DMS53 (cell line): ENCODE measurements around the gene DGKK.

Experiments used
- DNase-seq: peaks from one replicate; lab custom pipeline; 2025; lab: John Stamatoyannopoulos, UW

Gene DGKK

DNA sequence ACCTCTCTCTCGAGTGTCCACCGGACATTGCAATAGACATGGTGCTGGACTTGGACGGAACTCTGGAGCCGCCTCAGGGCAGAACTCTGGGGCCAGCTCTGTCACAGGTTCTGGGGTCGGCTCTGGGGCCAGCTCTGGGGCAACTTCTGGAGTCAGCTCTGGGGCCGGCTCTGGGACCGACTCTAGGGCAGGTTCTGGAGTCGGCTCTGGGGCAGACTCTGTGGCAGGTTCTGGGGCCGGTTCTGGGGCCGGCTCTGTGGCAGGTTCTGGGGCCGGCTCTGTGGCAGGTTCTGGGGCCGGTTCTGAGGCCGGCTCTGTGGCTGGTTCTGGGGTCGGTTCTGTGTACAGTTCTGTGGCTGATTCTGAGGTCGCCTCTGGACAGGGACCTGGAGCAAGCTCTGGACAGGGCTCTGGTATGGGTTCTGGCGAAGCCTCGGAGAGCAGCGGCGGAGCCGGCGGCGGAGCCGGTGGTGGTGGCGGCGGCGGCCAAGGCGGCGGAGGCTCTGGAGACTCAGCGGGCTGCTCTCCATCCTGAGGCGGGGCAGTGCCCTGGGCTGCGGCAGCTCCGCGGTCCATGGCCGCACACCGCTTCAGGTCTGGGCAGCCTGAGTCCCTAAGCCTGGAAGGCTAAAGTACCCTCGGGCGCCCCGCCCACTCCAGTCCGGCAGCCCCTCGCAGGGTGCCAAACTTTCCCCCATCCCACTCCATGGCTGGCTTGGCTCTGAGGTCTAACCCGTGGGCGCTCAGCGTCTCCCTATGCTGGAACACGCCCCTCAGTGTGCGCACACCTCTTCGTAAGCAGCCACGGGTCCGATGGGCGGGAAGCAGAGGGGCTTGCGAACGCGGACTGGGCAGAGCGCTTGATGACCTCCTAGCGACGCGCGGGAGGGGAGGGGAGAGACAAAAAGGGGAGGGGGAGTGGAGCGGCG is at the start of gene DGKK:
DGKK (minus strand) TSS at position 723 of the 929 bp plus-strand sequence; CDS start at position 576, 147 bp downstream.
- peak; percentile 63 for DNase-seq

GRCh38 chrX:50514811-50515210 is 44.2 kb upstream of the DGKK start:
- DNase-seq = no peak

DNA sequence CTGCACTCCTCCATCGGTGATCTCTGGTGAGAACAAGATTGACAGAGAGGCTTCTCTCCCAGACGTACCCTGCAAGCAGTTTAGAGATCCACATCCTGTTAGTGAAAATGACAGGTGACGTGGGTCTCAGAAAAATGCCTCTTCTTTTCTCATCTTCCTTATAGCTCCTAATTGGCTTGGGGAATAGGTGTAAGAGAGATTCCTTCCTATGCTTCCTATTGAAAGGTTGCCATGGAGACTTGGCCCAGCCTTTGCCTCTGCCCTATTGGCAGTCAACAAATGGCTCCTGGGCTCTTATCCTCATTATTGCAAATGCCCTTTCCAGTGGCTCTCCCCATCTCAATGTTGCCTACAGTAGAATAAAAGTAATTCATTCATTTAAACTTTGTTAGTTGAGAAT is 26.5 kb upstream of the DGKK start:
- no peak for DNase-seq

DNA sequence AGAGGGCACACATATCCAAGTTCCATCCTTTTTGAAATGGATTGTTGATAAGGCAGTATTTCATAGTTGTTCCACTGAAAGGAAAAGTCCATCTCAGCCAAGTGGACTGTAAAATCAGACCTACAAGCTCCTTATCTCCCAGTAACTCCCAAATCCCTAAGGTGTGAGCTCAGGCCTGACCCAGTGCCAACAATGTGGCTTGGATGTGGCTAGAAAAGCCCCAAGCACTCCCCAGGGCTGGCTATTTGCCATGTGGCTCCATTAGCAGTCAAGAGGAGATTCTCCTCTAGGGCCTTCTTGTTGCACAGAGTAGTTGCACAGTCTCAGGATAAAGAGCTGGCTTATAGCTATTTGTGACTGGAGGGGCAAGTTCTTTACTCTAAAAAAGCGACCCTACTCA is 25.0 kb upstream of the DGKK start:
- no peak for DNase-seq

DNA sequence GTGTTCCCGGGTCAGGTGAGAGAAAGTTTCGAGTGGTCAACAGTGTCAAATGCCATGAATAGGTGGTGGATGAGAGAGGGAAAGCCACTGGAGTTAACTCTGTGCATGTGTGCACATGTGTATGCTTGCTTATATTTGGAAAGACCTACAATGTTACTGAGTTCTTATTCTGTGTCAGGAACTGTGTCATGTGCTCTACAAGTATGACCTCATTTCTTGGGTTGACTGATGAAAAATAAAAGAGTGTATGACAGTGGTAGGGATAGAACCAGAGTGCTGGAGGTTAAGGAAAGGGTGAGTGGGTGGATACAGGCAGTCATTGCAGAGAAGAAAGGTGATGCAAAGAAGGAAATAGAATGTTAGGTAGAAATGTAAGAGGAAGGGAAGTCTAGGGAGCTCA is 22.1 kb upstream of the DGKK start:
- no peak for DNase-seq

- no peak for DNase-seq
Observed at GRCh38 chrX:50484662-50485061, 14.0 kb upstream of the DGKK start.

GRCh38 chrX:50483283-50483682 is 12.7 kb upstream of the DGKK start:
- no peak for DNase-seq

GRCh38 chrX:50475208-50475607 is 4.6 kb upstream of the DGKK start:
- DNase-seq = no peak

DNA sequence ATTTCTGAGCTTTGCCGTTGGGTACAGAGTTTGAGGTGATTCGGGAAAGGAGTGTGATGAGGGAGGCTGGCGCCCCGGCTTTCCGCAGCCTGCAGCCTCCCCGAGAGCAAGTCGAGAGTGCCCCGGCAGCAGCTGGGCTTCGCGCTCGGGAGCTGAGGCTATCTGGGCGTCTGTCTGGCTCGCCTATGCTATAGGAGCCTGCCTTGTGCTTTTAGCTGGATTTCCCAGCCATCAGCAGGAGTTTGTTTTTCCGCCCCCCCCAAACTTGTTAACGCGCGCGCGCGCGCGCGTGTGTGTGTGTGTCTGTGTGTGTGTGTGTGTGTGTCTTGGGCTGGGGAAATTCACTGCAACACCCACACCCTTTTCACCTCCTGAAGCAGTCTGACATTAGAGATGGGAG is 765 bp upstream of the DGKK start:
- DNase-seq = peak; percentile 56

GRCh38 chrX:50469206-50469605 is 1.4 kb downstream of the DGKK start:
- peak; percentile 32 for DNase-seq

DNA sequence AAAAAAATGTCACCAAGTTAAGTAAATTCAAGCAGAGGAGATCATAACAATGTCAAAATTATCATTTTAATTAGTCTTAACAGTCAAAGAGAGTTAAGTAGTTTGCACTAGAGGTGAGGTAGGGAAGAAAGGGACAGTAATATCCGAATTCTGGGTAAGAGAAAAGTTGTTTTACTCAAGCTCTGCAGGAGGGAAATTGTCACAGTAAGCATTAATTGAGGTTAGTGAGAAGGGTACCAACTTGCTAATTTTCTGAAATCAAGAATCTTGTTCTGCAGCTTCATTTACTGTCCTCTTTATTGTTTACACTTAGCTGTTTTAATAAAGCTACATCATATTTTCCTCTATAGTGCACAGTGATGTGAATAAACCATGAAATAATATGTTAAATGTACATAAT is 11.0 kb downstream of the DGKK start:
- DNase-seq = no peak

- DNase-seq = no peak
Observed at GRCh38 chrX:50458483-50458882, 12.1 kb downstream of the DGKK start.

DNA sequence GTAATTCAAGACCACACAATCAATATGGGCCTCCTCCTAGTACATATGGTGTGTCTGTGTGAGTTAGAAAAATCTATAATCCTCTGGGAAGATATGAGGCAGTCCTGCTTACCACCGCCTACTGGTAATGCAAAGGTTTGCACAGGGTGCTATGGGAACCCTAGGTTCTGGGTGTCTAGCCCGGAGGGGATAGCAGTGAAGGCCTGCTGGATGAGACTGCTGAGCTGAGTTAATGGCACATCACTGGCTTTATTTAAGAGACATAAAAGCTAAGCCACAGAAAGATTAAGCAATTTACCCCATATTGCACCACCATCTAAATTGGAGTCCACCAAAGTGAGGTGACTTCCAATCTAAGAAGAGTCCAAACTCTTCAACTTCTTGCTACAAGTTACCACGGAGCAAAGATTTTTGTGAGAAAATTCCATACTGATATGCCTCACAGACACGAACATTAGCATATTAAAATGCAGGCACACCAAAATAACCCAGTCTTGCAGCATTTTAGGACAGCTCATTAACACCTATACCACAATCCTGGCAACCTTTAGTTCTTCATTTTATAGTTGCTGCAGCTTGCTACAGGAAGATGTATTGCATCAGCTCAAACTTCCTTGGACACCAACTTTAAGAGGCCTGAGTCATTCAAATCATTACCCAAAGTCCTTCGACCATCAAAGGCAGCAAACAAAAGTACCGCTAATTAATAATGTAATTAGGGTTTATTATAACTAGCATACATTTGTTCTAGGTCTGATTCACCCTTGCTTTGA is 13.7 kb downstream of the DGKK start:
- DNase-seq = no peak

- DNase-seq = no peak
Observed at GRCh38 chrX:50452782-50453181, 17.8 kb downstream of the DGKK start.

GRCh38 chrX:50450324-50450723 is 20.3 kb downstream of the DGKK start:
- DNase-seq = no peak

GRCh38 chrX:50448565-50448964 is 22.1 kb downstream of the DGKK start:
- DNase-seq = peak; percentile 84

- no peak for DNase-seq
Observed at GRCh38 chrX:50447535-50447934, 23.1 kb downstream of the DGKK start.

- DNase-seq = no peak
Observed at GRCh38 chrX:50442426-50443116, 28.1 kb downstream of the DGKK start.

- DNase-seq = no peak
Observed at GRCh38 chrX:50436797-50437196, 33.8 kb downstream of the DGKK start.

- no peak for DNase-seq
Observed at GRCh38 chrX:50432829-50433289, 37.8 kb downstream of the DGKK start.

DNA sequence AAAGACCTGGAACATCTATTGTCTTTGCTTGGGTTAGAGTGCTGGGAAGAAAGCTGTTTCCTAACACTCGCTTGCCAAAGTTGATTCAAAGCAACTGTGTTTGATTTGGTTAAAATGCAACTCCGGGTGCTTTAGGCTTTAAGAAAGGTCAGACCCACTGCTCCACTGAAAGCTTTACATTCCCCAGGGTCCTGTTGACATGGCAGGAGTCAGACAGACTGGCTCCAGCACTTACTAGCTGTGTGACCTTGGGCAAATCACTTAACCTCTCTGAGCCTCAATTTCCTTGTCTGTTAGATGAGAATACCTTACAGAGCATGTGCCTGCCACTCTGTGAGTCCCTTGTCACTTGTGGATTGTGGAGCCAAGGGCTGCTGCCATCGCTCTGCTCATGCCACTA is 39.0 kb downstream of the DGKK start:
- DNase-seq = no peak

GRCh38 chrX:50430917-50431575 is 39.6 kb downstream of the DGKK start:
- peak; percentile 12 for DNase-seq
